B cell (primary cell): ENCODE measurements around the gene PGBD4. TPM values are rescaled to one million over a fixed set of nuclear protein-coding genes. Genes with fewer than 3 reads are reported as not detected.
A peak's percentile ranks its signal among the peaks of the same experiment; 100 is the strongest.

Experiments
- ATAC-seq: fragments of 200-7000 bp; cut with Tn5 transposase; one replicate; pipeline ENCODE4 v1.10.0; 2021; ENCODE audit warnings: low read depth, mild to moderate bottlenecking, moderate number of reproducible peaks, moderate library complexity
- CTCF ChIA-PET: fragments of 350-600 bp; sonication (Branson Sonifier 250); formaldehyde crosslinking; loops from one replicate; lab custom pipeline; 2021; ENCODE audit warnings: antibody characterized with exemption, inconsistent platforms; lab: Charles Lee
- POLR2A ChIA-PET: fragments of 350-600 bp; sonication (Branson Sonifier 250); formaldehyde crosslinking; loops from one replicate; lab custom pipeline; 2021; ENCODE audit warnings: antibody characterized with exemption; lab: Charles Lee
- DNase-seq: peaks from one replicate; pipeline ENCODE4 v3.0.0; 2013
- H2AFZ ChIP-seq: 2 replicates; pipeline ENCODE4 v1.6.1; 2012; ENCODE audit warnings: mild to moderate bottlenecking, low read depth, low read length; ENCODE audit not compliant: insufficient read depth, poor library complexity, severe bottlenecking
- H3K27ac ChIP-seq, 2 donors: 1 replicate in 1 of 2; 2 replicates in 1 of 2; pipeline ENCODE4 v1.5.1; 2012 to 2013; ENCODE audit warnings: low read length in 2 of 2, mild to moderate bottlenecking in 2 of 2, moderate library complexity in 1 of 2
- H3K27me3 ChIP-seq, 4 experiments: fragments of 200-600 bp in 1 of 4; sonication (generic) in 1 of 4; replicated peaks in 1 of 4; 1 replicate in 2 of 4; 2 replicates in 2 of 4; pipeline versions ENCODE4 v1.6.1 to v1.7.0; 2013 to 2016; ENCODE audit warnings: low read length in 3 of 4, mild to moderate bottlenecking in 2 of 4, mixed read lengths in 1 of 4, moderate library complexity in 1 of 4; ENCODE audit not compliant: insufficient read depth in 4 of 4, control insufficient read depth in 3 of 4; ENCODE audit errors: control extremely low read depth in 1 of 4
- H3K36me3 ChIP-seq, 2 experiments: replicated peaks in 1 of 2; 1 replicate in 1 of 2; 2 replicates in 1 of 2; pipeline versions ENCODE4 v1.6.1 to v1.7.1; 2013; ENCODE audit warnings: low read length in 1 of 2; ENCODE audit not compliant: insufficient read depth in 2 of 2, control insufficient read depth in 1 of 2; ENCODE audit errors: control extremely low read depth in 1 of 2, extremely low read depth in 1 of 2
- H3K4me1 ChIP-seq, 2 donors: fragments of 200-600 bp in 1 of 2; sonication (generic) in 1 of 2; 1 replicate in 1 of 2; 2 replicates in 1 of 2; pipeline versions ENCODE4 v1.5.1 to v1.6.1; 2013 to 2017; ENCODE audit warnings: low read length in 2 of 2; ENCODE audit not compliant: control insufficient read depth in 2 of 2, insufficient read depth in 2 of 2
- H3K4me2 ChIP-seq: replicated peaks from 2 replicates; pipeline ENCODE3; 2012; ENCODE audit warnings: mild to moderate bottlenecking, low read depth, low read length; ENCODE audit not compliant: poor library complexity, severe bottlenecking
- H3K4me3 ChIP-seq, 5 experiments: fragments of 200-600 bp in 1 of 5; sonication (generic) in 1 of 5; 1 replicate in 3 of 5; 2 replicates in 2 of 5; pipeline versions ENCODE4 v1.5.1 to v1.7.0; 2011 to 2016; ENCODE audit warnings: low read length in 4 of 5, mild to moderate bottlenecking in 4 of 5, low read depth in 2 of 5, control low read depth in 1 of 5, moderate library complexity in 1 of 5; ENCODE audit not compliant: insufficient read depth in 1 of 5; ENCODE audit errors: control extremely low read depth in 1 of 5, extremely low read depth in 1 of 5
- H3K79me2 ChIP-seq: fragments of 200-600 bp; sonication (generic); one replicate; pipeline ENCODE4 v1.6.0; 2016; ENCODE audit warnings: low read length; ENCODE audit not compliant: control insufficient read depth, insufficient read depth
- H3K9ac ChIP-seq: fragments of 200-600 bp; sonication (generic); 2 replicates; pipeline ENCODE4 v1.6.1; 2017; ENCODE audit warnings: mild to moderate bottlenecking, low read length, moderate library complexity
- H3K9me3 ChIP-seq, 3 donors: one replicate each; pipeline versions ENCODE4 v1.6.1 to v1.7.1; 2013; ENCODE audit warnings: low read length in 2 of 3; ENCODE audit not compliant: control insufficient read depth in 2 of 3, insufficient read depth in 1 of 3; ENCODE audit errors: control extremely low read depth in 1 of 3
- H4K20me1 ChIP-seq: 2 replicates; pipeline ENCODE4 v1.6.0; 2012; ENCODE audit warnings: mild to moderate bottlenecking, low read length; ENCODE audit not compliant: insufficient read depth, control insufficient read depth, poor library complexity, severe bottlenecking
- H3K27ac Mint-ChIP-seq: one replicate; pipeline ENCODE4 v1.8.0; 2021; ENCODE audit warnings: mixed read lengths
- H3K27me3 Mint-ChIP-seq: one replicate; pipeline ENCODE4 v1.8.0; 2021; ENCODE audit warnings: mixed read lengths
- H3K4me1 Mint-ChIP-seq: one replicate; pipeline ENCODE4 v1.8.0; 2021; ENCODE audit warnings: mixed read lengths
- H3K4me3 Mint-ChIP-seq: one replicate; pipeline ENCODE4 v1.8.0; 2021; ENCODE audit warnings: mixed read lengths
- H3K9me3 Mint-ChIP-seq: one replicate; pipeline ENCODE4 v1.8.0; 2022; ENCODE audit warnings: mixed read lengths; ENCODE audit not compliant: insufficient read depth
- EZH2 ChIP-seq: IDR thresholded peaks from 2 replicates; pipeline ENCODE4 v1.6.1; 2012; ENCODE audit warnings: borderline replicate concordance, low read depth, mild to moderate bottlenecking, moderate library complexity, low read length; ENCODE audit not compliant: insufficient read depth, poor library complexity, severe bottlenecking
- WGBS: methylation state at CpG from one replicate; pipeline ENCODE4 v1.1.5; 2013; ENCODE audit warnings: missing lambda C conversion rate; ENCODE audit not compliant: insufficient coverage; 5-methylcytosine and 5-hydroxymethylcytosine counted together
- intact Hi-C: fragments of 100-400 bp; cut with micrococcal nuclease; formaldehyde crosslinking; loops from one replicate; pipeline ENCODE4 v1.10.0; 2022
- polyA plus RNA-seq: library from polyadenylated mRNA; depleted of rRNA; stranded (reverse); fragments of >200 nt; gene quantifications from 2 replicates; pipeline ENCODE4 v1.2.3, GENCODE V29; 2012
- total RNA-seq, 2 donors: library from RNA; stranded (reverse); fragments of 120-200 nt in 1 of 2; gene quantifications; 1 replicate in 1 of 2; 2 replicates in 1 of 2; pipeline versions ENCODE4 v1.2.3 to v1.2.4, GENCODE V29; 2013 to 2022
- TF ChIP-seq, protein P1 (sequence below): fragments of 200-600 bp; IDR thresholded peaks from one replicate; pipeline ENCODE4 v1.8.0; 2022; ENCODE audit warnings: antibody characterized with exemption, mild to moderate bottlenecking

Gene PGBD4
- total and polyA plus RNA-seq, 2 donors (not counting 1 experiment from before 2014, with no cell fraction given): 2.5 to 5.2 TPM

DNA sequence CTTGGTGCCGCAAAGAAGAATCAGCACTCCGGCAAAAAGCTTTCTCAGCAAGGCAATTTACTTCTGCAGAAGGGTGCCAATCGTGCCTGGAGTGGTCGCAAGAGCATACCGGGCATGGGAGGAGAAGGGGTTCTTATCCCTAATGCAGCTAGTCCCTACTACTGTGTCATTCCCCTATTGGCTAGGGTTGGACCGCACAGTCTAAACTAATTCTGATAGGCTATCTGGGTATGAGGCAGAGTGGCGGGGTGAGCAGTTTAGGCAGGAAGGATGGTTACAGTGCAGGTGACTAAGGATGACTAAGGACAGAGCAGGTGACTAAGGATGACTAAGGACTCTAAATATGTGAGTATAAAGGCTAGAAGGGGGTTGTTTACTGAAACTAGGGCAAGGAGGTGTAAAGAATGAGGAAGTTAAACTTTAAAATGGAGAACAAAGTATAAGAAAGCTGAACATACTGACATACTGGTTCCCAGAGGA, 52.9 kb downstream of the PGBD4 start:
- no peak overlapping the region for H3K4me3 Mint-ChIP-seq
- Histone ChIP-seq H3K4me1 (peaks cover 0 to 5% of the 10 kb centered on the region in 2 donors), H4K20me1 (no peaks in the 10 kb centered on the region), H3K36me3 (peaks cover 18% of the 10 kb centered on the region in 2 experiments), H3K27ac (peak overlapping the region; percentile 5 to 61), H3K9ac (no peak overlapping the region), H2AFZ (no peak overlapping the region), H3K9me3 (peaks cover 12 to 18% (median 13%) of the 10 kb centered on the region in 3 donors), H3K79me2 (no peaks in the 10 kb centered on the region), H3K4me2 (no peak overlapping the region), H3K27me3 (no peaks in the 10 kb centered on the region), H3K4me3 (no peak overlapping the region)
- 93% methylated on average over 6 of the region's 7 CpGs for WGBS
- peak overlapping the region; percentile 59 for H3K27ac Mint-ChIP-seq
- ATAC-seq (peak; percentile 28), DNase-seq (peak; percentile 6)
- H3K27me3 Mint-ChIP-seq: no peaks in the 10 kb centered on the region
- intact Hi-C loops: no loop called here
- CTCF ChIA-PET: no interaction called here
- H3K4me1 Mint-ChIP-seq: peaks cover 18% of the 10 kb centered on the region
- POLR2A ChIA-PET: no interaction called here
- no peak for TF ChIP-seq EZH2
- TF ChIP-seq, protein P1, sequence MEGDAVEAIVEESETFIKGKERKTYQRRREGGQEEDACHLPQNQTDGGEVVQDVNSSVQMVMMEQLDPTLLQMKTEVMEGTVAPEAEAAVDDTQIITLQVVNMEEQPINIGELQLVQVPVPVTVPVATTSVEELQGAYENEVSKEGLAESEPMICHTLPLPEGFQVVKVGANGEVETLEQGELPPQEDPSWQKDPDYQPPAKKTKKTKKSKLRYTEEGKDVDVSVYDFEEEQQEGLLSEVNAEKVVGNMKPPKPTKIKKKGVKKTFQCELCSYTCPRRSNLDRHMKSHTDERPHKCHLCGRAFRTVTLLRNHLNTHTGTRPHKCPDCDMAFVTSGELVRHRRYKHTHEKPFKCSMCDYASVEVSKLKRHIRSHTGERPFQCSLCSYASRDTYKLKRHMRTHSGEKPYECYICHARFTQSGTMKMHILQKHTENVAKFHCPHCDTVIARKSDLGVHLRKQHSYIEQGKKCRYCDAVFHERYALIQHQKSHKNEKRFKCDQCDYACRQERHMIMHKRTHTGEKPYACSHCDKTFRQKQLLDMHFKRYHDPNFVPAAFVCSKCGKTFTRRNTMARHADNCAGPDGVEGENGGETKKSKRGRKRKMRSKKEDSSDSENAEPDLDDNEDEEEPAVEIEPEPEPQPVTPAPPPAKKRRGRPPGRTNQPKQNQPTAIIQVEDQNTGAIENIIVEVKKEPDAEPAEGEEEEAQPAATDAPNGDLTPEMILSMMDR: no peak
- peaks cover 14% of the 10 kb centered on the region for H3K9me3 Mint-ChIP-seq

DNA sequence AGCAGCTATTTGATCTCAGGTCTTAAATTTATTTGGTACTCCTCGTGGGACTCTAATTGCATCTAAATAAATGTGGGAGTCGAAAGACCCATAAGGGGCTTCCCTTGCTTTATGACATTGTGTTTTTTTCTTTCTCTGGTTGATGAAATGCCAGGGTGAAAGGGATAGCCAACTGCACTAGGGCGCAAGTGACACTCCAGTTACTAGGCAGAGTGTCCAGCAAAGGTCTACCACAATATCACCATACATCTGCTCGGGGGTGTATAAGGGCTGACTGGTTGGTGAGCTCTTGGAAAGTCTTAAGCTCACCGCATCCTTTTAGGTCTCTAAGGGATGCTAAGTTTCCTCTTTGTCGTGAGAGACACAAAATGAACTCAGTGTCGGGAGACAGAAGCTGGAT, 54.0 kb downstream of the PGBD4 start:
- Histone ChIP-seq H3K27ac (no peak overlapping the region), H3K27me3 (no peaks in the 10 kb centered on the region), H4K20me1 (no peaks in the 10 kb centered on the region), H3K79me2 (no peaks in the 10 kb centered on the region), H3K9ac (no peak overlapping the region), H3K4me2 (no peak overlapping the region), H3K4me1 (peaks cover 0 to 5% of the 10 kb centered on the region in 2 donors), H2AFZ (no peak overlapping the region), H3K36me3 (peaks cover 17 to 21% of the 10 kb centered on the region in 2 experiments), H3K4me3 (no peak overlapping the region), H3K9me3 (peaks cover 12 to 27% (median 17%) of the 10 kb centered on the region in 3 donors)
- ATAC-seq (no peak), DNase-seq (no peak)
- peak overlapping the region; percentile 37 for H3K27ac Mint-ChIP-seq
- H3K27me3 Mint-ChIP-seq: no peaks in the 10 kb centered on the region
- TF ChIP-seq EZH2: no peak
- TF ChIP-seq, protein P1: no peak
- WGBS: 87% methylated on average over 4 of the region's 7 CpGs
- peaks cover 14% of the 10 kb centered on the region for H3K9me3 Mint-ChIP-seq
- peaks cover 15% of the 10 kb centered on the region for H3K4me1 Mint-ChIP-seq
- intact Hi-C loops: no loop called here
- ChIA-PET POLR2A (no interaction called here), CTCF (interaction anchor here (1.1 kb wide), 1 partner anchor 85 kb away, joined by 4 read pairs; no protein-coding TSS in a partner anchor)
- H3K4me3 Mint-ChIP-seq: no peak overlapping the region
